Measurements from ENCODE around the gene RNU5D-1.
"Not testable (repeated sequence)": the region's sequence is repeated elsewhere in the genome, so short reads cannot be mapped to it uniquely, and the experiment has no call there.

RNU5D-1 gene

GRCh38 chr1:44739307-44740178 lies 8.6 kb upstream of the RNU5D-1 start, which contains the start of gene KIF2C:
TSS of gene KIF2C (plus strand) at chr1:44739837. CDS start at chr1:44739933, 96 bp downstream.
- Histone ChIP-seq H3K14ac (ENCODE audit: low read length) (peak within 1 kb of the TSS; percentile 58), H3K9me3 (replicated peaks in 1 of 2; ENCODE audit: control insufficient read depth in 2 of 2, insufficient read depth in 1 of 2, low read depth in 1 of 2, low read length in 2 of 2) (peaks cover 0 to 3% of the 10 kb centered on the region in 2 donors), H3K23ac (ENCODE audit: low read depth, low read length, poor library complexity) (peak within 1 kb of the TSS; percentile 94), H2BK120ac (ENCODE audit: low read depth, low read length) (peak within 1 kb of the TSS; percentile 74), H2AK5ac (ENCODE audit: low read depth, low read length) (no peak within 1 kb of the TSS), H3K9ac (ENCODE audit: low read depth, low read length, poor library complexity) (peak within 1 kb of the TSS; percentile 91), H3K79me1 (ENCODE audit: low read depth, low read length) (peaks cover 8% of the 10 kb centered on the region), H2BK12ac (ENCODE audit: low read length) (no peak within 1 kb of the TSS), H3K4me3 (ENCODE audit: low read length in 2 of 2) (peak within 1 kb of the TSS; percentile 81 to 89), H3K27me3 (ENCODE audit: control insufficient read depth in 3 of 3, insufficient read depth in 3 of 3, low read depth in 1 of 3, low read length in 3 of 3) (no peaks in the 10 kb centered on the region), H2AFZ (ENCODE audit: low read length) (peak within 1 kb of the TSS; percentile 88), H3K4ac (ENCODE audit: low read length) (peak within 1 kb of the TSS; percentile 90), H2BK15ac (ENCODE audit: low read length) (peak within 1 kb of the TSS; percentile 93), H3K27ac (replicated peaks; ENCODE audit: low read length) (peak within 1 kb of the TSS; percentile 78), H3K18ac (ENCODE audit: low read length) (peak within 1 kb of the TSS; percentile 94), H4K8ac (ENCODE audit: low read depth, low read length) (peak within 1 kb of the TSS; percentile 9), H3K4me1 (ENCODE audit: control insufficient read depth in 2 of 2, insufficient read depth in 1 of 2, low read depth in 1 of 2, low read length in 2 of 2) (peaks cover 6 to 8% of the 10 kb centered on the region in 2 donors), H4K91ac (ENCODE audit: low read depth, low read length, poor library complexity) (peak within 1 kb of the TSS; percentile 22), H2BK5ac (ENCODE audit: low read length) (peak within 1 kb of the TSS; percentile 71), H3K36me3 (replicated peaks in 1 of 2; ENCODE audit: control insufficient read depth in 2 of 2, insufficient read depth in 2 of 2, low read length in 2 of 2) (peaks cover 12 to 34% of the 10 kb centered on the region in 2 donors), H3K4me2 (ENCODE audit: insufficient read depth, low read length, poor library complexity, severe bottlenecking) (peak within 1 kb of the TSS; percentile 78)
- WGBS, 2 donors (ENCODE audit: extremely low coverage in 2 of 2, insufficient read length in 2 of 2, insufficient replicate concordance in 1 of 2) = no CpG with 5 or more reads among the region's 57 CpGs
- DNase-seq (ENCODE audit: low spot score) = peak; percentile 89

- not testable (repeated sequence) for H2AK5ac ChIP-seq (ENCODE audit: low read depth, low read length); DNase-seq (ENCODE audit: low spot score); H2BK5ac ChIP-seq (ENCODE audit: low read length); H4K8ac ChIP-seq (ENCODE audit: low read depth, low read length); H4K91ac ChIP-seq (ENCODE audit: low read depth, low read length, poor library complexity); H3K9ac ChIP-seq (ENCODE audit: low read depth, low read length, poor library complexity); H3K4ac ChIP-seq (ENCODE audit: low read length); H3K14ac ChIP-seq (ENCODE audit: low read length); H3K27ac ChIP-seq (replicated peaks; ENCODE audit: low read length); H2BK120ac ChIP-seq (ENCODE audit: low read depth, low read length); H3K27me3 ChIP-seq (ENCODE audit: control insufficient read depth in 3 of 3, insufficient read depth in 3 of 3, low read depth in 1 of 3, low read length in 3 of 3); H3K79me1 ChIP-seq (ENCODE audit: low read depth, low read length); H3K23ac ChIP-seq (ENCODE audit: low read depth, low read length, poor library complexity); H3K4me1 ChIP-seq (ENCODE audit: control insufficient read depth in 2 of 2, insufficient read depth in 1 of 2, low read depth in 1 of 2, low read length in 2 of 2); H3K9me3 ChIP-seq (replicated peaks in 1 of 2; ENCODE audit: control insufficient read depth in 2 of 2, insufficient read depth in 1 of 2, low read depth in 1 of 2, low read length in 2 of 2); H3K18ac ChIP-seq (ENCODE audit: low read length); H2BK12ac ChIP-seq (ENCODE audit: low read length); H2BK15ac ChIP-seq (ENCODE audit: low read length)
- Histone ChIP-seq H3K4me2 (ENCODE audit: insufficient read depth, low read length, poor library complexity, severe bottlenecking) (peak overlapping the region; percentile 61), H3K4me3 (ENCODE audit: low read length in 2 of 2) (peak overlapping the region in 1 of 2 donors; percentile 81), H2AFZ (ENCODE audit: low read length) (peak overlapping the region; percentile 88), H3K36me3 (replicated peaks in 1 of 2; ENCODE audit: control insufficient read depth in 2 of 2, insufficient read depth in 2 of 2, low read length in 2 of 2) (peaks cover 8 to 28% of the 10 kb centered on the region in 2 donors)
- WGBS, 2 donors (ENCODE audit: extremely low coverage in 2 of 2, insufficient read length in 2 of 2, insufficient replicate concordance in 1 of 2) = no CpG with 5 or more reads among the region's 1 CpG
Measured at GRCh38 chr1:44738953-44739306, 8.0 kb upstream of the RNU5D-1 start.

GRCh38 chr1:44735992-44736391 lies 5.0 kb upstream of the RNU5D-1 start:
- Histone ChIP-seq H3K4me2 (ENCODE audit: insufficient read depth, low read length, poor library complexity, severe bottlenecking) (no peak overlapping the region), H2AK5ac (ENCODE audit: low read depth, low read length) (no peak overlapping the region), H2BK15ac (ENCODE audit: low read length) (no peak overlapping the region), H3K18ac (ENCODE audit: low read length) (no peak overlapping the region), H2BK5ac (ENCODE audit: low read length) (no peak overlapping the region), H2AFZ (ENCODE audit: low read length) (no peak overlapping the region), H2BK12ac (ENCODE audit: low read length) (no peak overlapping the region), H4K8ac (ENCODE audit: low read depth, low read length) (no peak overlapping the region), H3K27me3 (ENCODE audit: control insufficient read depth in 3 of 3, insufficient read depth in 3 of 3, low read depth in 1 of 3, low read length in 3 of 3) (no peaks in the 10 kb centered on the region), H3K9ac (ENCODE audit: low read depth, low read length, poor library complexity) (no peak overlapping the region), H3K4me3 (ENCODE audit: low read length in 2 of 2) (no peak overlapping the region), H3K23ac (ENCODE audit: low read depth, low read length, poor library complexity) (no peak overlapping the region), H3K14ac (ENCODE audit: low read length) (no peak overlapping the region), H4K91ac (ENCODE audit: low read depth, low read length, poor library complexity) (no peak overlapping the region), H3K27ac (replicated peaks; ENCODE audit: low read length) (no peak overlapping the region), H3K4me1 (ENCODE audit: control insufficient read depth in 2 of 2, insufficient read depth in 1 of 2, low read depth in 1 of 2, low read length in 2 of 2) (peaks cover 3 to 8% of the 10 kb centered on the region in 2 donors), H3K4ac (ENCODE audit: low read length) (no peak overlapping the region), H3K79me1 (ENCODE audit: low read depth, low read length) (peaks cover 6% of the 10 kb centered on the region), H2BK120ac (ENCODE audit: low read depth, low read length) (no peak overlapping the region), H3K36me3 (replicated peaks in 1 of 2; ENCODE audit: control insufficient read depth in 2 of 2, insufficient read depth in 2 of 2, low read length in 2 of 2) (peaks cover 0 to 4% of the 10 kb centered on the region in 2 donors), H3K9me3 (replicated peaks in 1 of 2; ENCODE audit: control insufficient read depth in 2 of 2, insufficient read depth in 1 of 2, low read depth in 1 of 2, low read length in 2 of 2) (peaks cover 0 to 3% of the 10 kb centered on the region in 2 donors)
- no CpG with 5 or more reads among the region's 1 CpG for whole genome bisulfite sequencing, 2 donors (ENCODE audit: extremely low coverage in 2 of 2, insufficient read length in 2 of 2, insufficient replicate concordance in 1 of 2)
- no peak for DNase-seq (ENCODE audit: low spot score)

- no peak overlapping the region for H2BK120ac ChIP-seq (ENCODE audit: low read depth, low read length)
- DNase-seq (ENCODE audit: low spot score) = no peak
- no peak overlapping the region for H3K4me3 ChIP-seq (ENCODE audit: low read length in 2 of 2)
- H3K79me1 ChIP-seq (ENCODE audit: low read depth, low read length) = no peaks in the 10 kb centered on the region
- no peak overlapping the region for H3K4me2 ChIP-seq (ENCODE audit: insufficient read depth, low read length, poor library complexity, severe bottlenecking)
- no peak overlapping the region for H2AK5ac ChIP-seq (ENCODE audit: low read depth, low read length)
- H2BK5ac ChIP-seq (ENCODE audit: low read length) = no peak overlapping the region
- H4K8ac ChIP-seq (ENCODE audit: low read depth, low read length) = no peak overlapping the region
- H3K9me3 ChIP-seq (replicated peaks in 1 of 2; ENCODE audit: control insufficient read depth in 2 of 2, insufficient read depth in 1 of 2, low read depth in 1 of 2, low read length in 2 of 2) = no peaks in the 10 kb centered on the region
- peak overlapping the region; percentile 48 for H2AFZ ChIP-seq (ENCODE audit: low read length)
- no peak overlapping the region for H3K23ac ChIP-seq (ENCODE audit: low read depth, low read length, poor library complexity)
- H3K18ac ChIP-seq (ENCODE audit: low read length) = no peak overlapping the region
- no peaks in the 10 kb centered on the region for H3K27me3 ChIP-seq (ENCODE audit: control insufficient read depth in 3 of 3, insufficient read depth in 3 of 3, low read depth in 1 of 3, low read length in 3 of 3)
- no peak overlapping the region for H3K9ac ChIP-seq (ENCODE audit: low read depth, low read length, poor library complexity)
- WGBS, 2 donors (ENCODE audit: extremely low coverage in 2 of 2, insufficient read length in 2 of 2, insufficient replicate concordance in 1 of 2) = no CpG with 5 or more reads among the region's 1 CpG
- H2BK12ac ChIP-seq (ENCODE audit: low read length) = no peak overlapping the region
- no peak overlapping the region for H4K91ac ChIP-seq (ENCODE audit: low read depth, low read length, poor library complexity)
- H3K14ac ChIP-seq (ENCODE audit: low read length) = no peak overlapping the region
- H3K36me3 ChIP-seq (replicated peaks in 1 of 2; ENCODE audit: control insufficient read depth in 2 of 2, insufficient read depth in 2 of 2, low read length in 2 of 2) = no peaks in the 10 kb centered on the region
- no peak overlapping the region for H3K4ac ChIP-seq (ENCODE audit: low read length)
- H3K4me1 ChIP-seq (ENCODE audit: control insufficient read depth in 2 of 2, insufficient read depth in 1 of 2, low read depth in 1 of 2, low read length in 2 of 2) = peaks cover 0 to 2% of the 10 kb centered on the region in 2 donors
- H3K27ac ChIP-seq (replicated peaks; ENCODE audit: low read length) = no peak overlapping the region
- no peak overlapping the region for H2BK15ac ChIP-seq (ENCODE audit: low read length)
Measured at GRCh38 chr1:44733784-44734183, 2.8 kb upstream of the RNU5D-1 start.

All from neuronal stem cell (in vitro differentiated cells).